Non-pigmented ciliary epithelial cell (primary cell): ENCODE results near the gene PSMD4.

ENCODE experiments used
- DNase-seq: peaks from one replicate; pipeline ENCODE4 v3.0.0-alpha.2; 2010; ENCODE audit warnings: low read depth

PSMD4 gene

GRCh38 chr1:151309811-151310323 lies 55.3 kb downstream of the PSMD4 start:
- no peak for DNase-seq

GRCh38 chr1:151311011-151311410 lies 56.5 kb downstream of the PSMD4 start:
- no peak for DNase-seq

GRCh38 chr1:151311589-151312331 lies 57.2 kb downstream of the PSMD4 start:
- peak; percentile 99 for DNase-seq

- no peak for DNase-seq
Observed at GRCh38 chr1:151312411-151312810, 57.9 kb downstream of the PSMD4 start.

GRCh38 chr1:151312826-151313225 lies 58.3 kb downstream of the PSMD4 start:
- DNase-seq: no peak

GRCh38 chr1:151313501-151313900 lies 59.0 kb downstream of the PSMD4 start:
- DNase-seq: no peak

- DNase-seq: no peak
Observed at GRCh38 chr1:151314137-151314875, 59.8 kb downstream of the PSMD4 start.

GRCh38 chr1:151315565-151316235 lies 61.2 kb downstream of the PSMD4 start:
- DNase-seq: no peak
